GM21825 (cell line): Measurements from ENCODE around the gene FAM180A.

Experiments used
- ATAC-seq: cut with Tn5 transposase; IDR thresholded peaks from one replicate; pipeline ENCODE4 v1.9.1; 2021; ENCODE audit warnings: mild to moderate bottlenecking, moderate library complexity; ENCODE audit not compliant: unreplicated experiment

The FAM180A gene

DNA sequence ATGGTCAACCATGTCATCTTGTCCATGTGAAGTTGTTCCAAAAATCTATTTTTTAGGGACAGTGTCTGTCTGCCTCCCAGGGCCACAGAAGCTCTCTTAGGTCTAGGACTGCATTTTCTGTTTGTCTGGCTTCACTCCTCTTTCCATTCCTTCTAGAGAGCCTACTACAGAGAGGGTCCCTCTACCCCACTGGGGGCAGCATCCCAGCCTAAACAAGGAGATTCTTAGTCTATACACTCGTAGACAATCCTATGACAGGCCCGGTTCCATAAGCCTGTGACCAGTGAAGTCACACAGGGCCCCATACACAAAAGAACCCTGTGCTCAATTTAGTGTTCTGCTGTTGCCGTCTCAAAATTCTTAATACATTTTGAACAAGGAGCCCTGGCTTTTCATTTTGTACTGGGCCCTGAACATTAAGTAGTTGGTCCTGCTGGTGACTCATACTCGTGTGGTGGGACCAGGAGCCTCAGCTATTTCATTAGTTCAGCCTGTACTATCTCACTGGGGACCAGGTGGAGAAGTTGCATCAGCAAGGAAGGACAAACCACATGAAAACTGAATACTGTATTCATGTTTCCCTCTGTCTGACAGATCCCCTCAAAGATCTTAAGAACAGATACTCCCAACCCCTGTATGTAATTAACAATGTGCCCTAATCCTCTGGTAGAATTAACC, 23.5 kb upstream of the FAM180A start:
- ATAC-seq, result no peak

DNA sequence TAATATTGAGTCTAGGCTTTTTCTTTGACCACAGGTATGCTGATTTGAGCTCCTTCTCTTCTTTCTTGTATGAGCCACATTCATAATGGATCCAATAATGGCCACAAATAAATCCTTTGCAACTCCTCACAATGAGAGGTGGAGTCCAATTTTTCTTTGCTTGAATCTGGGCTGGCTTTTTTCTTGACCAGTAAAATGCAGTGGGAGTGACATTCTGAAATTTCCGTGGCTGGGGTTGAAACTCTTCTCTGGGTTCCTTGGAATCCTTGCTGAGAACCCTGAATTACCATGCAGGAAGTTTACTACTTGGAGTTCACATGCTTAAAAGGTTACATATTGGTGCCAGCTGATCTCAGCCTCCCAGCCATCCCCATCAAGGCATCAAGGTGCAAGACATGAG, 22.4 kb upstream of the FAM180A start:
- no peak for ATAC-seq

DNA sequence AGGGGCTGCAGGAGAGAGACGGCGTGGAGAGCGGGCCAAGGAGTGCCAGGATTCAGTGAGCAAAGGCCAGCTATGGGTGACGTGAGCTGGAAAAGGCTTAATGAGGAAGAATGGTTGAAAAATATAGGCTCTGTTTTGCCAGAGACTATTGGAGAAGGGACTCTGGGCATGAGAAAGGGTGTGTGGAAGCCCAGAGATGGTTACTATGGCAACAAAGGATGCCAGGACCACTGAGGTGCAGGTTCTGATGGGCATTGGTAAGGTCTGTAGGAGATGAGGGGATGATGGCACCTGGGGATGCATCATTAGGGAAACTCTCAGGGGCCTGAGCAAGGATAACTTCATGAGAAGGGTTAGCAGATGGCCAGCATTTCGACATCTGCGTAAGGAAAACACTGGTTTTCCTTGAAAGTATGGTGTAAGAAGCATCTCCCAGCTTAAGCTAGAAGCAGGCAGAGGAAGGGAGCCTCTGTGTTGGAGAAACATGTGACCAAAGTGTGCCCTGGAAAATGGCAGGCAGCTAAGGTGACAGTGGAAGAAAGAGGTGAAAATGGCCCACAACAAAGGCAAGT, 21.6 kb upstream of the FAM180A start:
- ATAC-seq, result no peak

DNA sequence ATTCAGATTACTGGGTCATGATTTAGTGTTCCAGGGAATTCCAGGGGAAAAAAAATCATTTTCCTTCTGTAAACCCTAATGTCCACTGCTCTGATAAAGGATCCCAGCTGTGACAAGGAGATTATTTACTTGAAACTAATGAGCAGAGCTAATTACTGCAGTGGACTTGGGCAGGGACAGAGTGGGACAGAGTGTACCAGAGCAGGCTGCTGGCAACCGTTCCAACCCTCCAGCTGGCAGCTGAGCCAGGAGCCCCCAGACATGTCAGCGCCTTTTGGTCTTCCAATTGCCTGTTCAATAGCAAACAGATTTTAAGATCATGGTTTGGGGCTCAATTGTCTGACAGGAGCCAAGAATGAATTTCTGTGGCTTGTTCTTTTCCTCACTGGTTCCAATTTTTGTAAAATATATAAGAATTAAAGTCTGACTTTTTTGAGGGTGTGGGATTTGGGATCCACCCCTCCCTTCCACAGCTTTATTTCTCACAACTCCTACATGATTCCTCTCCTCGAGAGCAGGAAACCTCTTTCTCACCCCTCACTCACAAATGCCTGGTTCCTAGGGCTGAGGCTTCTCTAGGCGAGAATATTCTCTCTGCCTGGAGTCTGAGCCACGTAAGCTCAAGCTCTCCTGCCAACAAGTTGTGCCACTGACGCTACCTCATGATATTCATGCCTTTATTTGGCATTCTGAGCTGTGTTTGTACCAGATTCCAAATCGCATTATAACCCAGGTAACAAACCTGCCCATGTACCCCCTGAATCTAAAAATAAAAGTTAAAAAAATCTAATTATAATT, 20.6 kb upstream of the FAM180A start:
- ATAC-seq, result no peak

- ATAC-seq, result no peak
Measured at GRCh38 chr7:135768467-135768866, 19.9 kb upstream of the FAM180A start.

- no peak for ATAC-seq
Measured at GRCh38 chr7:135768064-135768463, 19.5 kb upstream of the FAM180A start.

DNA sequence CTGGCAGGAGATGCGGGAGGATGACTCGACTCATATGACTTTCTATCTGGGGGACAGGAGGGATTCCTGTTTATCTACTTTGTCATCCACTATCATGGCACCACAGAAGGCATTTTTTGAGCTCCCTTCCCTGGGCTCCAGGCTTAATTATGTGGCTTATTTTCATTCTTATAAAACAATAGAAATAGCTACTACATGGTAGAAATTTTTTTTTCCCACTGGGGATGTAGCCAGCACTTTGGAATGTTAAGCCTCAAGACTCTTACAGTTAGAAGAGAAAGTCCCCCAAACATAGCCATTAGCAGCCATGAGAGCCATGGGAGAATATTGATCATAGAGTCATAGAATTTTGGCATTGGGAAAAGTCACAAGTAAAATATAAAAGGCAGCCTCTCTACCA, 14.6 kb upstream of the FAM180A start:
- no peak for ATAC-seq

DNA sequence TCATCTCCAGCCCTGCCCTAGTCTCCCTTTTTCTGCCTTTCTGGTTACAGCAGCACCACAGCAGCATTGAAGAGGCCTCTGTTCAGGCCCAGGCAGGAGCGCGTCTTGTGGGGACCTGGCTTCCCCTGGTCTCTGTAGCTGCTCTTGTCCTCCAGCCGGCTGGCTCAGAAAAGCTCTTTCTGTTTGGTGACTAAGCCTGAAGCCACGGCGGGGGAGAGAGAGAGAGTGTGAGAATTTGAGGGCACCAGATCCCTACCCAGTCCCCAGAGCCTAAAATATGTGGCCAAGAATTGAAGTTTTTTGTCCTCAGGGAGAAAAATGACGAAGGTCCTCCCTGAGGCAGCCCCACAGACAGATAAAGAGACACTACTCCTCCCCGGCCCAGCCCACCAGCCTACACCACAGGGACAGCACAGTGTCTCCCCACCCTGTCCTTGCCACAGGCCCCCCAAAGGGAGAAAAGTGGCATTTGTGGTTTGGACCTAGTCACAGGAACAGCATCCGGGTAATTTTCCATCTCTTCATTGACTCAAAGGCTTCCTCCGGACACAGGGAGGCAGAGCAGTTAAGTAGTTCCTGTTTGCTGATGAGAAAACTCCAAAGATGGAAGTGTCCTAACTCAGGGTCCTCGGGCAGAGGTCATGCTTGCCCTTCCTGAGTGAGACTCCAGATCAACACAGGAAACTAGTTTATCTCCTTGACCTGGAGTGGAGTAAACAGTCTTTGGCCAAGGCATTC, 13.3 kb upstream of the FAM180A start:
- no peak for ATAC-seq

DNA sequence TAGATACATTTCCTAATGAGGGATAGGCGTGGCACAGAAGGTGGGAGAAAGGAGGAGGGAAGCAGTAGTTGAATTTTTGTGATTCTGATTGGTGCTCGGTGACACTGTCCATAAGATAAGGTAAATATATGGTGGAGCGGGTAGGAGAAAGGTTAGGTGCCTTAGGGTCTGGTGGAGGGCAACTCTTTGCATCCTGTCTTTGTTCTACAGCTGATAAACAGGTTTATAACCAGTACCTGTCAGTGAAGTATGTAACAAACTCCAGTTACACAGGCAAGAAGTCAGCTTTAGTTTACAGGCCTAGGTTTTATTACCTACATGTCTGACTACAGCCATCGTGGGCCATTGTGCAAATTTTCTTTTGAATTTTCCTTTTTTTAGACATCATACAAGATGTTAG, 10.9 kb upstream of the FAM180A start:
- ATAC-seq, result no peak

- ATAC-seq, result no peak
Measured at GRCh38 chr7:135758531-135758932, 9.9 kb upstream of the FAM180A start.

- no peak for ATAC-seq
Measured at GRCh38 chr7:135757719-135758411, 9.3 kb upstream of the FAM180A start.

- no peak for ATAC-seq
Measured at GRCh38 chr7:135756191-135756590, 7.6 kb upstream of the FAM180A start.

GRCh38 chr7:135755351-135755753, 6.7 kb upstream of the FAM180A start:
- no peak for ATAC-seq

- no peak for ATAC-seq
Measured at GRCh38 chr7:135753616-135754413, 5.2 kb upstream of the FAM180A start.

DNA sequence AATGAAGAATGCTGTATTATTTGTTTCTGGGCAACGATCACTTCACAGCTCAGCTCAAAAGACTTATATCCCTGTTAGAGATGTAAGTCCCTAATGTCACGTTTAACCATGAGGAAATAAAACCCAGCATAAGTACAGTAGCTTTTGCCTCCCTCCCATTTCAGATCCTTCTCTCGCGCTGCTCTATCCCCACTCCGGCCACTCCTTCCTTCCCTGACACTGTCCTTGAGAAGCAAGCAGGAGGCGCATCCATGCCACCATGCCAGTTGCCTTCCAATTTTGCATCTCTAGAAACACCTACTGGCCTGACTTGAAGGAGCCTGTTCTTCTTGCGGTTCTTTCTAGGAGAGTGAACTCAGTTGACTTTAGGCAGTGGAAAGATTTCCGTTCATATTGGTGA, 1.2 kb downstream of the FAM180A start:
- no peak for ATAC-seq

DNA sequence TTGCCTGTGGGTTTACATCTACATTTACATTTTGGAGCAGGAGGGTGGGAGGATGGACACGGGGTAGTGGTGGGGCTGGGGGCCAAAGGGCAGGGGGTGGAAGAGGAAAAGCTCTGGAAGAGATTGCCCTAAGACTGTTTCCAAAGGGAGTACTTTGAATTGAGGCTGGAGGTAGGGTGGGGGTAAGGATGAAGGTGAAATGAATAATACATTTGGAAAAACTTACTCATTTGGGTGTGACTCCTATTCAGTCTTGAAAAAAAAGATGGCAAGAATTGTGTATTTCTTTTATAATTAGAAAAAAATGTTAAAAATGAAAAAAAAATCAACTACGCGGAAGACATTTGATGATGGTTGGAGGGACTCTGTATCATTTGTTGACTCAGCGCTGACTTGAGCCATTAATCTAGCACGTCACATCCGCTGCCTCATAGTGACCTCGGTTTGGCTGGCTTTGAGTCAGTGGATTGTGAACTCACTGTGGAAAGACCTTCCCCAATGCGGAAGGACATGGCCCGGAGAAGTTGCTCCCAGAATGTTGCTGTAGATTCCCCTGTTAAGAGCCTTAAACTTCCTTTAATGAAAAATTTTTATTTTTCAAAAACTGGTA, 2.8 kb downstream of the FAM180A start:
- no peak for ATAC-seq

- no peak for ATAC-seq
Measured at GRCh38 chr7:135744938-135745702, 3.5 kb downstream of the FAM180A start.

- no peak for ATAC-seq
Measured at GRCh38 chr7:135743907-135744731, 4.5 kb downstream of the FAM180A start.
